Thymus (tissue), 11 donors: ENCODE data around the gene HPS1. TPM values are rescaled to one million over a fixed set of nuclear protein-coding genes. Genes with fewer than 3 reads are reported as not detected.

Experiments used
- DNase-seq, 9 donors: peaks; one replicate each; pipeline ENCODE4 v3.0.0-alpha.2; 2013; ENCODE audit warnings: low spot score in 9 of 9, low read depth in 6 of 9, missing footprints in 1 of 9
- H3K27ac ChIP-seq, 2 donors: one replicate each; pipeline ENCODE4 v1.5.1; 2013; ENCODE audit warnings: control low read depth in 1 of 2, low read depth in 1 of 2, low read length in 1 of 2, mild to moderate bottlenecking in 1 of 2, moderate library complexity in 1 of 2
- H3K27me3 ChIP-seq, 2 donors: one replicate each; pipeline ENCODE4 v1.5.1; 2013; ENCODE audit warnings: low read length in 1 of 2; ENCODE audit not compliant: control insufficient read depth in 2 of 2, insufficient read depth in 1 of 2
- H3K36me3 ChIP-seq, 2 donors: one replicate each; pipeline ENCODE4 v1.5.1; 2013; ENCODE audit warnings: low read length in 1 of 2, mild to moderate bottlenecking in 1 of 2, moderate library complexity in 1 of 2; ENCODE audit not compliant: control insufficient read depth in 2 of 2, insufficient read depth in 2 of 2
- H3K4me1 ChIP-seq, 2 donors: one replicate each; pipeline ENCODE4 v1.5.1; 2013; ENCODE audit warnings: low read length in 2 of 2; ENCODE audit not compliant: control insufficient read depth in 2 of 2, insufficient read depth in 2 of 2
- H3K4me3 ChIP-seq, 2 donors: one replicate each; pipeline ENCODE4 v1.5.1; 2013; ENCODE audit warnings: low read length in 2 of 2, control low read depth in 1 of 2, mild to moderate bottlenecking in 1 of 2
- H3K9me3 ChIP-seq, 2 donors: one replicate each; pipeline ENCODE4 v1.5.1; 2013; ENCODE audit warnings: low read length in 1 of 2, mild to moderate bottlenecking in 1 of 2; ENCODE audit not compliant: control insufficient read depth in 2 of 2, insufficient read depth in 1 of 2
- WGBS: extraction: QIAGEN DNeasy Blood & Tissue Kit; methylation state at CpG from one replicate; pipeline ENCODE4 v1.1.7; 2013; 5-methylcytosine and 5-hydroxymethylcytosine counted together
- polyA plus RNA-seq: library from polyadenylated mRNA; stranded (reverse); fragments of 200-250 nt; gene quantifications from one replicate; pipeline ENCODE4 v1.2.3, GENCODE V29; 2013
- total RNA-seq: library from RNA; stranded (reverse); fragments of 120-200 nt; gene quantifications from one replicate; pipeline ENCODE4 v1.2.4, GENCODE V29; 2013
- donor health status: healthy.

Gene HPS1
- total and polyA plus RNA-seq, 2 donors = 22.1 to 50.4 TPM

DNA sequence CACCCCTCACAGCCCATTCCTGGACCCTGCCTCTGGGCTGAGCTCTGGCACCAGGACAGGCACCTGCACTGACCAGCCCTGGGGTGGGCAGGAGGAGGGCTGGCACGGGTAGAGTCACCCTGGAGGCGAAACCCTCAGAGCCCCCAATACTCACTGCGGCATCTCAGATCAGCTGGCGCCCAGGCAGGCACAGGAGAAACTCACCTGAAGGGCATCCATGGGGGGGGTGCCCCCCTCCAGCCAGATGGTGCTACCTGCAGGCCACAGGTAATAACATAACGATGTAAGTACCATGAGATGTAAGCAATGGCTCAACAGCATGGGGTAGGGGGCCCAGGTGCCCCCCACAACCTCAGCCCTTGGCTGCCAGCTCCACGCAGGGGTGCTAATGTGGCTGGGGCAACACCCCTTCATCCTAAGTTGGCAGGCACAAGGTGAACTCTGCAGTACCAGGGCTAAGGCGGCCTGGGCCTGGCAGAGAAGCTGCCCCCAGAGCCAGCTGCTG, 19.7 kb downstream of the HPS1 start:
- Histone ChIP-seq H3K9me3 (no peaks in the 10 kb centered on the region), H3K4me1 (no peaks in the 10 kb centered on the region), H3K36me3 (peaks cover 53 to 70% of the 10 kb centered on the region in 2 donors), H3K27me3 (no peaks in the 10 kb centered on the region), H3K4me3 (no peak overlapping the region), H3K27ac (no peak overlapping the region)
- no peak for DNase-seq
- WGBS = 99% methylated on average over 7 of the region's 7 CpGs

DNA sequence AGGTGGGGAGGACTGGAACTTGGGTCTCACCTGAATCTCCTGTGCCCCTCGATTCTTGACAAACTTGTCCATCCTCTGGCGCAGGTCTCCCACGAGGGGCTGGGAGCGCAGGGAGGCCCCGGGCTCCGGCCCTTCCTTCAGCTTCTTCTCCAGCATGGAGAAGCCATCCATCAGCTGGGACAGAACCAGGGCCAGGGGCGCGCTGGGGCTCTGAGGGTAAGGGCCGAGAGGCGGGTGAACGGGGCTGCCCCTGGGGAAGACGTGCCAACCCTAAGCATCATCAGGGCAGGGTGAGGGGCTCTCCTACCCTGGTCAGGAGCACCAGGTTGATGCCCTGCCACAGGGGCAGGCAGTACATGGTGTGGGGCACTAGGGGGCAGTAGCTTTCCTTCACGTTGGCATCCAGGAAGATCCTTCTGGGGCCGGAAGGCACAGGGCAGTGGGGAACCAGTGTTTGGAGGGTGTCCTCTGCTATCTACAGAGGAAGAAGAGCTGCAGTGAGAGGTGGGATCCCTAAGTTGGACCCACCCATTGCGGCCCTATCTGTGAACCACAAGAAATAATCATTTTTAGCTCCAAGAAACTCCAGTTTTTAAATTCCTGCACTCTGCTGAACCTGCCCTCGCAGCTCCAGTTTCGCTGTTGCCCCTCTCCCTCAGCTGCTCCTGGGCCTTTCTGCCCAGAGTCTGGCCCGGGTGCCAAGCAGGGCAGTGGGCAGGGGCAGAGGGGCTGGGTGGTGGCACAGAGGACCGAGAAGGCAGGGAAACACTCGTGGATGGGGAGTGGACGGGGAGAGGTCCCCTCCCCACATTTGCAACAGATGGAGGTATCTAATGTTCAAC, 21.0 kb downstream of the HPS1 start:
- Histone ChIP-seq H3K27me3 (no peaks in the 10 kb centered on the region), H3K36me3 (peaks cover 44 to 63% of the 10 kb centered on the region in 2 donors), H3K27ac (no peak overlapping the region), H3K4me1 (no peaks in the 10 kb centered on the region), H3K4me3 (no peak overlapping the region), H3K9me3 (no peaks in the 10 kb centered on the region)
- WGBS = 97% methylated on average over 21 of the region's 21 CpGs
- peak in 4 of 9 donors; percentile 11 to 39 (median 26) for DNase-seq

DNA sequence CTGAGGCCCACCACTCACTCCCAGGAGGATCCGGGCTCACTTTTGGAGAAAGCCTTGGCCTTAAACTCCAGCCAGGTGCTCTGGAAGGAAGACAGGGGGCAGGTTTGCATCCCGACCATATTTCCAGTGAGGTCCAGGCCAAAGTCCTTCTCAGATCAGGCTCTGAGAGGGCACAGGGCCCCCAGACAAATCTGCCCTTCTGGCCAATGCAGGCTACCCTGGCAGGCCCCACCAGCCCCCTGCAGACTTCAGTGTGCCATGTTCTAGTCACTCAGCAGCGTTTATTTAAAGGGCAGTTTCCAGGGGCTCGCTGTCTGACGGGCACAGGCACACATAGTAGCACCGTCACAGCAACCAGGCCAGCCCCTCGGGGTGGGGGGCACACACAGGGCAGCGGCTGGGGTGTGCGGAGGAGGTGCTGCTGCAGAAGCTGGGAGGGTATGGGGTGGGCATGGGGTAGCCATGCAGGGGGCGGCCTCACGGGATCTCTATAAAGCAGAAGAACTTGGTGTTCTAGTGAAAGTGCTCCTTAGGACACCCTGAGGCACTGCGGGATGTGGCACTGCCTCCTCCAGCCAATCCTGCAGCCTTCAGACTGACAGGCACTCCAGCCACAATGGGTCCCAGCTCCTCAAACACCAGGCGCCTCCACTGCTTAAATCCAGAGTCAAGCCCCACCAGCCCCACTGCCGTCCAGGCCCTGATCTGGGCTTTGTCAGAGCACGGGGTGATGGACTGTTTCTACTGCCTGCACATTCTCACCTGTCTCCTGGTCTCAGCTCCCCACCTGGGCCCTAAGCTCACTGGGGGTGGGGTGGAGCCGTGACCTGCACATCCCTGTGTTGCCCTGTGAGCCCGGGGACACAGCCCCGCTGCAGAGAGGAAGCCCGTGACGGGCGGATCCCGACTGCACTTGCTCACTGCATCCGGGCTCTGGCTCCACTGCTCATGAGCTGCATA, 22.2 kb downstream of the HPS1 start:
- DNase-seq = no peak
- H3K27ac ChIP-seq = no peak overlapping the region
- H3K4me3 ChIP-seq = no peak overlapping the region
- H3K9me3 ChIP-seq = no peaks in the 10 kb centered on the region
- peaks cover 43 to 60% of the 10 kb centered on the region in 2 donors for H3K36me3 ChIP-seq
- H3K27me3 ChIP-seq = no peaks in the 10 kb centered on the region
- 98% methylated on average over 23 of the region's 23 CpGs for WGBS
- no peaks in the 10 kb centered on the region for H3K4me1 ChIP-seq

DNA sequence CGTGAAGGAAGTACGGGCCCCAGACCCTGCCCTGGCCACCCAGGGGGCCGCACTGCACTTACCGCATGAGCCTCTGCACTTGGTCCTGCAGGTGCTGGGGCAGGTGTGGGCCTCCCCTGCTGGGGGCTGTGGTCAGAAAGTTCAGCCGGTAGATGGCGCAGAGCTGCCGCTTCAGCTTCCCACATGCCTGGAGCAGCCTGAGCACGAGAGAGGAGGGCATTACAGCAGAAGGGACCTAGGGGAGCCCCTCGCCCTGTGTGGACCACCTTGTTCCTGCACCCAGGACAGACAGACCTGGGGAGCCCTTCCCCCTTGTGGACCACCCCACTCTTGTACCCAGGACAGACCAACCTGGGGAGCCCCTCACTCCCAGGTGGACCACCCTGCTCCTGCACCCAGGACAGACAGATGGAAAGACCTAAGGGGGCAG, 23.0 kb downstream of the HPS1 start:
- Histone ChIP-seq H3K9me3 (no peaks in the 10 kb centered on the region), H3K27me3 (no peaks in the 10 kb centered on the region), H3K36me3 (peaks cover 46 to 64% of the 10 kb centered on the region in 2 donors), H3K4me3 (no peak overlapping the region), H3K4me1 (no peaks in the 10 kb centered on the region), H3K27ac (no peak overlapping the region)
- peak in 2 of 9 donors; percentile 10 to 17 for DNase-seq
- 93% methylated on average over 9 of the region's 9 CpGs for WGBS

DNA sequence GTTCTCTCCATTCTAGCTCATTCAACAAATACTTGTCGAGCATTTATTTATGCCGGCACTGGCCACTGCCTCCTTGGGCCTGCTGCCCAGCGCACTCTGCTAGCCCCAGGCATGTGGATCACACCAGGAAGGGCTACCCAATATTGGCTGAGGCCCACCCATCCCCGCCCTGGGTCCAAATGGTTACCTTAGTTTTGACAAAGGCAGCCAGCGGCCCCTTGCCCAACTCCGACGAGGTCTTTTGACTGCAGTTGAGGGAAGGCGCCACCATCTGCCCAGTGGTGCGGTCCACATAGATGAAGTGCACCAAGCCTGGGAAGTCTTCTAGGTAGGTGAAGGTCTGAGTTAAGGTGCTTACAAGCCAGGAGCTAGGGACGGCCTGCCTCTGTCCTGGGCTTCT, 24.6 kb downstream of the HPS1 start:
- Histone ChIP-seq H3K9me3 (no peaks in the 10 kb centered on the region), H3K4me1 (no peaks in the 10 kb centered on the region), H3K4me3 (no peak overlapping the region), H3K27ac (no peak overlapping the region), H3K36me3 (peaks cover 36 to 67% of the 10 kb centered on the region in 2 donors), H3K27me3 (no peaks in the 10 kb centered on the region)
- no peak for DNase-seq
- 96% methylated on average over 10 of the region's 10 CpGs for WGBS

DNA sequence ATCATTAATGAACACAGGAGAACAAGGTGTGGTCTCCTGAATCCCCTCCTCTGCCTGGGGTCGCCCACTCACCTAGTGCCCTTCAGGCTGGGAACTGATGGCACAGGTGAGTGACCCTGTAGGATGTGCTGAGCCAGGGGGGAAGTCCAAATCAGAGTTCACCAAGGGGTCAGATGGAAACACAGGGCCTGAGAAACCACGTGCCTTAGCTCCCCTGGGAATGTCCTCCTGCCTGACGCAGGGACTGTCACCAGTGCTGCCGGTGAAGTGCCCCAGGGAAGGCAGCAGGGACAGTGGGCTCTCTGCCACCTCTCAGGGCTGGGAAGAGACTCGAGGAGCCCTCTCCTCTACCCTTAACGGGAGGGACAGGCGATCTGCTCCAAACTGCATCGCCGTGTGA, 25.9 kb downstream of the HPS1 start:
- 97% methylated on average over 9 of the region's 9 CpGs for WGBS
- Histone ChIP-seq H3K4me1 (no peaks in the 10 kb centered on the region), H3K9me3 (no peaks in the 10 kb centered on the region), H3K27me3 (no peaks in the 10 kb centered on the region), H3K36me3 (peaks cover 29 to 67% of the 10 kb centered on the region in 2 donors), H3K4me3 (no peak overlapping the region), H3K27ac (no peak overlapping the region)
- DNase-seq = no peak

DNA sequence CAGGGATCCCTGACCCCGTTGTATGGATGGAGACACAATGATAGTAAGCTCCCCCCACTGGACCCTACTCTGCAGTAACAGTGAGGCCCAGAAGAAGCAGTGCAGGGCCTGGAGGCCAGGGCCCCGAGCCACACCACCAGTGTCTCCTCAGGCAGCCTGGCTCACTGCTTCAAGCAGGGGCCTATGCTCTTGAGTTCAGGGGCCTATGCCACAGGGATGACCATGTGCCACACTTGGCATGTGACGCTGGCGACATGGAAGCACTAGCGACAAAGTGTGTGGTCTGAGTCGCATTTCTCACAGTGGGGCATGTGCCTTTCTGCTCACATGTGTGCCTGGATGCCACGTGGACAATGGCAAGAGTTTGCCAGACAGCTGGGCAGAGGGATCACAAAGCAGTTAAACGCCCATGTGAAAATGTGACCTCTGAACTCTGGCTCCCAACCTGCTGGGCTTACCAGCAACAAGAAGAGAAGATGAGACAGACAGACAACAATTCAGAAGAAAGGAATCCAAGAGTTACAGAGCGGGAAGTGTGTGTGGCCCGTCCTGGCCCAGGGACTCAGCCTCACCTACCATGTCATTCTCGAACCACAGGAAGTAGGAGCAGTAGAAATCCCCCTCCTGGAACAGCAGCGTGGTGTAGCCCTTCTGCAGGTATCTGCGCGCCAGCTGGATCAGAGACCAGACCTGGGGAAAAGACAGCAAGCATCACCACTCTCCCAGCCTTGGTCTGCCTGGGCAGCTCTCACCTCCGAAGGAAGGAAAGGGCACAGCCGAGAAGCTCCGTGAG, 27.1 kb downstream of the HPS1 start:
- Histone ChIP-seq H3K36me3 (peaks cover 28 to 56% of the 10 kb centered on the region in 2 donors), H3K4me1 (peaks cover 1 to 2% of the 10 kb centered on the region in 2 donors), H3K9me3 (no peaks in the 10 kb centered on the region), H3K27me3 (no peaks in the 10 kb centered on the region), H3K4me3 (no peak overlapping the region), H3K27ac (no peak overlapping the region)
- DNase-seq = no peak
- WGBS = 97% methylated on average over 17 of the region's 17 CpGs

DNA sequence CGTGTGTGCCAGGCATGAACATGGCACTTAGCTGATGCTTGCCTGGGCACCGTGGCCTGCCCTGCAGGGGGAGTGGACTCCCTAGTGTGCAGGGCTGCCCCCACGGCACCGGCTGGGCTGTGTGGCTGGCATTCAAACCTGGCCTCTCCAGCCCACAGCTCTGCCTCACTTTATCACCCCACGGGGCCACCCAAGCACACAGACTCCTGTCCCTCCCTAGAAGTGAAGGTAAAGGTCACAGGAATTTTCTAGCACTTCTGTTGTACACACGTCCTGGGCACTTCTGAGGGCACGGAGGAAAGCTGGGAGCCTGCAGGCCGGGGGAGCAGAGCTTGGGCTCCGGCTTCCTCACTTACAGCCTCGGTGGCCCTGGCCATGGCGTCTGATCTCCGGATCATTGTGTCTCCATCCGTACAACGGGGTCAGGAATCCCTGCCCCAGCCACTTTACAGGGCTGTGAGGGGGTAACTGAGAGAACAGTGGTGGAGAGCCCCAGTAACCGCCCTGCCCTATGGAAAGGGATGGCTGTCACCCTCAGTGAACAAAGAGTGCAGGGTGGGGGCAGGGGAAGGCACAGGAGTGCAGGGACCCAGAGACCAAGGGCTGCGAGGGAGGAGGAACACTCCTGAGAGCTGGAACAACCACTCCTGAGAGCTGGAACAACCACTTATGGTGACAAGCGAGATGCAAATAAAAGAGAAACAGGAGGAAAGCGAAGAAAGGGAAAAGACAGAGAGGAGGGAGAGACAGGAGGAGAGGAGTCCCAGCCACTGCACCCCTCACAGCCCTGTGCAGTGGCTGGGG, 27.9 kb downstream of the HPS1 start:
- WGBS = 97% methylated on average over 18 of the region's 18 CpGs
- peaks cover 28 to 54% of the 10 kb centered on the region in 2 donors for H3K36me3 ChIP-seq

More for the DNA sequence above, 27.9 kb downstream of the HPS1 start:
- Histone ChIP-seq H3K4me1 (peaks cover 7 to 8% of the 10 kb centered on the region in 2 donors), H3K27ac (no peak overlapping the region), H3K27me3 (no peaks in the 10 kb centered on the region), H3K9me3 (no peaks in the 10 kb centered on the region), H3K4me3 (no peak overlapping the region)
- no peak for DNase-seq
